Testis (tissue), 3 donors: ENCODE results near the gene FOXRED1. TPM values are rescaled to one million over a fixed set of nuclear protein-coding genes. Genes with fewer than 3 reads are reported as not detected.
A peak's percentile ranks its signal among the peaks of the same experiment; 100 is the strongest.

ENCODE experiments used
- DNase-seq: peaks from one replicate; pipeline ENCODE4 v3.0.0-alpha.2; 2019
- H3K27ac ChIP-seq, 2 donors: fragments of 200-600 bp; sonication (generic); one replicate each; pipeline ENCODE4 v1.5.1; 2019
- H3K27me3 ChIP-seq: fragments of 200-600 bp; sonication (generic); one replicate; pipeline ENCODE4 v1.5.1; 2019
- H3K36me3 ChIP-seq: fragments of 200-600 bp; sonication (generic); one replicate; pipeline ENCODE4 v1.5.1; 2017; ENCODE audit warnings: low read depth; ENCODE audit errors: missing control alignments
- H3K4me1 ChIP-seq: fragments of 200-600 bp; sonication (generic); one replicate; pipeline ENCODE4 v1.5.1; 2019
- H3K4me3 ChIP-seq, 2 donors: fragments of 200-600 bp; sonication (generic); one replicate each; pipeline ENCODE4 v1.5.1; 2017 to 2019
- H3K9me3 ChIP-seq: fragments of 200-600 bp; sonication (generic); one replicate; pipeline ENCODE4 v1.5.1; 2017
- CTCF ChIP-seq, 3 experiments: fragments of 450-650 bp in 2 of 3; fragments of 200-600 bp in 1 of 3; sonication (generic) in 1 of 3; IDR thresholded peaks; one replicate each; pipeline ENCODE4 v1.5.1; 2016 to 2019; ENCODE audit warnings: antibody characterized with exemption in 3 of 3, mild to moderate bottlenecking in 2 of 3, moderate library complexity in 1 of 3
- POLR2A ChIP-seq: fragments of 450-650 bp; IDR thresholded peaks from one replicate; pipeline ENCODE4 v1.6.1; 2017; ENCODE audit warnings: antibody characterized with exemption, mild to moderate bottlenecking, moderate library complexity
- WGBS, 2 donors: methylation state at CpG; one replicate each; pipeline ENCODE4 v1.1.5; 2018; 5-methylcytosine and 5-hydroxymethylcytosine counted together
- intact Hi-C: fragments of 100-400 bp; cut with DNase I; formaldehyde crosslinking; loops from one replicate; pipeline ENCODE4 v1.15.1; 2023; ENCODE audit warnings: low total_unique reads
- polyA plus RNA-seq: library from polyadenylated mRNA; stranded (reverse); fragments of 350-450 nt; fragmentation: Illumina TruSeq; extraction: RNeasy Lipid Tissue Mini Kit (QIAGEN cat#74804); gene quantifications from one replicate; pipeline ENCODE4 v1.2.3, GENCODE V29; 2014; ENCODE audit warnings: low read depth, low replicate concordance; ENCODE audit not compliant: insufficient read depth
- total RNA-seq, 2 donors: library from RNA; depleted of rRNA; stranded (reverse); fragments of >200 nt; gene quantifications; one replicate each; pipeline ENCODE4 v1.2.3, GENCODE V29; 2016

FOXRED1 gene
- total and polyA plus RNA-seq, 3 donors from 2014 or later: 31.6 to 49.4 (median 40.3) TPM

GRCh38 chr11:126311401-126312291 is 42.7 kb downstream of the FOXRED1 start:
- peaks cover 10% of the 10 kb centered on the region for H3K4me1 ChIP-seq
- WGBS, 2 donors: 86% methylated on average over 14 of the region's 14 CpGs
- H3K4me3 ChIP-seq: no peak overlapping the region
- no peaks in the 10 kb centered on the region for H3K27me3 ChIP-seq
- no peak for DNase-seq
- H3K36me3 ChIP-seq: no peaks in the 10 kb centered on the region
- no peak for TF ChIP-seq POLR2A
- no peak for TF ChIP-seq CTCF (IDR thresholded peaks at IDR 0.05)
- no peak overlapping the region for H3K27ac ChIP-seq
- no peaks in the 10 kb centered on the region for H3K9me3 ChIP-seq
- intact Hi-C loops: loop anchor here (10.0 kb wide), 1 partner anchor 123 kb away; no protein-coding TSS in a partner anchor

- intact Hi-C loops: loop anchor here (10.0 kb wide), 1 partner anchor 122 kb away; no protein-coding TSS in a partner anchor
- WGBS, 2 donors: 69 to 77% methylated on average over 8 of the region's 8 CpGs
These were observed 44.0 kb downstream of the FOXRED1 start for GRCh38 chr11:126312961-126313360.

GRCh38 chr11:126313826-126314225 is 44.9 kb downstream of the FOXRED1 start:
- DNase-seq: no peak
- intact Hi-C loops: loop anchor here (10.0 kb wide), 1 partner anchor 121 kb away; no protein-coding TSS in a partner anchor
- TF ChIP-seq POLR2A (no peak), CTCF (IDR thresholded peaks at IDR 0.05) (no peak)
- no peaks in the 10 kb centered on the region for H3K9me3 ChIP-seq
- H3K27ac ChIP-seq: no peak overlapping the region
- WGBS, 2 donors: 83 to 90% methylated on average over 5 of the region's 5 CpGs
- H3K27me3 ChIP-seq: no peaks in the 10 kb centered on the region
- no peaks in the 10 kb centered on the region for H3K36me3 ChIP-seq
- H3K4me3 ChIP-seq: no peak overlapping the region
- H3K4me1 ChIP-seq: peaks cover 25% of the 10 kb centered on the region

More at GRCh38 chr11:126312961-126313360, 44.0 kb downstream of the FOXRED1 start:
- Histone ChIP-seq H3K9me3 (no peaks in the 10 kb centered on the region), H3K4me1 (peaks cover 17% of the 10 kb centered on the region), H3K4me3 (no peak overlapping the region), H3K27me3 (no peaks in the 10 kb centered on the region), H3K27ac (no peak overlapping the region), H3K36me3 (no peaks in the 10 kb centered on the region)
- no peak for DNase-seq
- TF ChIP-seq POLR2A (no peak), CTCF (IDR thresholded peaks at IDR 0.05) (no peak)

- Histone ChIP-seq H3K4me1 (peaks cover 25% of the 10 kb centered on the region), H3K27ac (peak overlapping the region; percentile 83 to 87), H3K27me3 (no peaks in the 10 kb centered on the region), H3K9me3 (no peaks in the 10 kb centered on the region), H3K4me3 (no peak overlapping the region), H3K36me3 (no peaks in the 10 kb centered on the region)
- TF ChIP-seq POLR2A: no peak
- no peak for TF ChIP-seq CTCF (IDR thresholded peaks at IDR 0.05)
- DNase-seq: no peak
- intact Hi-C loops: loop anchor here (10.0 kb wide), 1 partner anchor 117 kb away; no protein-coding TSS in a partner anchor
- 52 to 82% methylated on average over 1 of the region's 1 CpG for WGBS, 2 donors
These were observed 48.4 kb downstream of the FOXRED1 start for GRCh38 chr11:126317432-126317755.
